GM19452 (cell line): ENCODE results near the gene LCOR.
"Not testable (repeated sequence)": the region's sequence is repeated elsewhere in the genome, so short reads cannot be mapped to it uniquely, and the experiment has no call there.

ENCODE experiments used
- ATAC-seq: cut with Tn5 transposase; IDR thresholded peaks from one replicate; pipeline ENCODE4 v1.9.1; 2021; ENCODE audit not compliant: unreplicated experiment

LCOR gene

GRCh38 chr10:96924861-96925260 lies 92.8 kb downstream of the LCOR start:
- no peak for ATAC-seq

DNA sequence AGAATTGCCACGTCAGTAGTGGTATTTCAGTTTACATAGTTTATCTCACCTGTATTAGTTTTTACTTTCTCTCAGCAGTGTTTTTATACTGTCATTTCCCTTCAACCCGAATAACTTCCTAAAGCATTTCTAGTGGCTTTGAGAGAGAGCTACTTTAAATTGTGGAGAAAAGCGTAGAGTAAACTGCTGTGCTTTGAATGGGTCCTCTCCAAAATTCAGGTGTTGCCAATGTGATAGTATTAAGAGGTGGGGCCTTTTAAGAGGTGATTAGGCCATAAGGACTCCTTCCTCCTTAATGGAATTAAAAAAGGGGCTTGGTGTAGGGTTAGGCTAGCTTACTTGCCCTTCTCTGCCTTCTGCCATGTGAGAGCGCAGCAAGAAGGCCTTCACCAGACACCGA lies 98.4 kb downstream of the LCOR start:
- no peak for ATAC-seq

- no peak for ATAC-seq
Measured at GRCh38 chr10:96935148-96935547, 103.0 kb downstream of the LCOR start.

DNA sequence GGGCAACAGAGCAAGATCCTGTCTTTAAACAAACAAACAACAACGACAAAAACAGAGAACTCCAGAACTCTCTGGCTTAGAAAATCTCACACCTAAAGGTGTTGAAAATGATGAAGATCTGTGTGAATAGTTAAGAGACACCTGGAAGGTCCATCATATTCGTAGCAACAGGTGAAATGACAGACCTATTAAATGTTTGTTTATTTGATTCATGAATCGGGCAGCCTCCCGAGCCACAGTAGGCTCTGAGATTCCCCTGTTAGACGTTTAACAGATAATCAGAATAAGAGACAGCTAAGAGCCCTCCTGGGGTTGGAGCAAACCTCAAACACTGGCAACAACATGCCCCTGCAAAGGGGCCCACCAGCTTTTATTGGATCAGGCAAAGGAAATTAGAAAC lies 103.7 kb downstream of the LCOR start:
- no peak for ATAC-seq

GRCh38 chr10:96943161-96943560 lies 111.1 kb downstream of the LCOR start:
- ATAC-seq: not testable (repeated sequence)

DNA sequence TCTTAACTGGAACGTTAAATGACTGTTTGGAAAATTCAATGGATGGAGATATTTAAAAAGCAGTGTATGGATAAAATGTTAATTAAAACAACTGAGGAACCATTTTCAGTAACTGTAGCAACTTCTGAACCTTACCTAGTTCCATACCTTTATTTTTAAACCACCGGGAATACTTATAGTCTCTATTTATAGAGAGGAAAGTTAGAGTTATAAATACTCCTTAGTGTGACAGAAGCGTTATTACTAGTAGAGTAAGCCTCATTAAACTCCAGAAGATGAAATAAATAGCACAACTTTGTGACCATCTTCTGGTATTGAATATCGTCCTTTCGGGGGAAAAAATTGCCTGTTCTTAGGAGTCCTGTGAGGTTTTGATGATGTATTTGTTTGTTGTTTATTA lies 114.9 kb downstream of the LCOR start:
- ATAC-seq: no peak

GRCh38 chr10:96949039-96949683 lies 117.1 kb downstream of the LCOR start:
- ATAC-seq: no peak

GRCh38 chr10:96951954-96952353 lies 119.9 kb downstream of the LCOR start:
- no peak for ATAC-seq

GRCh38 chr10:96955794-96956193 lies 123.7 kb downstream of the LCOR start:
- ATAC-seq: no peak

DNA sequence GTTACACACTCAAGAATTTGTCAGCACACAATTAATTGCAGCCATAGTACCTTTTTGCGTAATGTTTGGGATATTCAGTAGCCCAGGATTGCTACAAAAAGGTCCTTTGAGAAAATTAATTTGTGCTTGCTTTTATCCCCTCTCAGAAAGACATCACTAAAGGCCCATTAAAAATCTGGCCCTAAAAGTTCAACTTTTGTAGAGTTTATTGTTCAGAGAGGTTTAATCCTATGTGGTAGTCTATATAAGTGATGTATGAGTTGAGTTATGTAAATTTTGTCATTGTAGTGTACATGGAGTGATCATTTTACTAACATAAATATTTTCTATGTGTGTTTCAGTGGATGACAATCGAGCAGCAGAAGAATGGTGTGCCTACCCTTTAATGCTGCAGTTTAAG lies 126.0 kb downstream of the LCOR start:
- ATAC-seq: no peak

DNA sequence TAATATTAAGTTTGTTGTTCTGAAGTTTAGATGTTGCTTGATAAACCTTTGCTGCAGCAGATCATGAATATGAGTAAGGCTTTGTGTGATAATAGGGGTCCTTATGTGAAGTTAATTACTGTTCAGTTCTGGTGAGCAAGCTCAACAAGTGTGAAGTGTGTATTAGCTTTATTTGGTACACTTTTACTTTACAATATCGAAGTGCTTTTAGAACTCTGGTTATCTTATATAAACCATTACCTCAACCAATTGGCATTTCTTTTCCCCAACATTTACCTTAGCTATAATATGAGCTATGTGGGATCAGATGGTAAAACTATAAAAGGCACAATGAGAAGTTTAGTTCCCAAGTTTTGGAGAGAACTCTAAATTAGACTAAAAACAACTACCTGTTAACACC lies 127.6 kb downstream of the LCOR start:
- ATAC-seq: no peak

DNA sequence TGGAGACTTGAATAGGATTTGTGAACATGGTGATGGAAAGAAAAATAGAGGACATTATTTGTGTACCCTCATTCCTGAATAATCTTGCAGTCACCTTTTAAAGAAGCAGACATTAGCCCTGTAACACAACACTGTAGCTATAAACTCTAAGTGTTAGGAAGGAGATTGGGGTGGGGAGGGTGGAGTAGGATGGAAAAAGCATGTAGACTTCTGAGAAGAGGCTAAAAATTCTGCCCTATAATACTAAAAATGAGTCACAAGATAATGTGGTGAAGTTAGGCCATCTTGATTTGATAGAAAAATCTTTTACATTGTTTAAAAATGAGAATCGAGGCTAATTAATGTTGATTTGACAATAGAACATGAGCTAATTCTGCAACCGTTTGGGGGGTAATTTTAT lies 128.8 kb downstream of the LCOR start:
- ATAC-seq: no peak

GRCh38 chr10:96964131-96964530 lies 132.0 kb downstream of the LCOR start:
- ATAC-seq: no peak

DNA sequence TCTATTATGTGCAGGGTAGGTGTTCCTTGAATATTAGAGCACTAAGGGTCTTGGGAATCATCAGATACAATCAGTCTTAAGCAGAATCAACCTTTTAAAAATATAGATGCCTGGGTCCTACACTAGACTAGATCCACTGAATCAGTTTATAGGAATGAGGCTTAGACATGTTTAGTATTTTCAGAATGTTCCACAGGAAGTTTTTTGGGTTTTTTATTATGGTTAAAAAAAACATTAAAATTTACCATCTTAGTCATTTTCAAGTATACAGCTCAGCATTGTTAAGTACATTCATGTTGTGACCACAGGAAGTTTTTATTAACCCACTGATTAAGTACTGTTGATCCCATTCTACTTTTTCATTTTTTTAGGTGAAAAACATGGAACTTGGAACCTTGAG lies 135.7 kb downstream of the LCOR start:
- no peak for ATAC-seq

GRCh38 chr10:96968682-96969423 lies 136.8 kb downstream of the LCOR start:
- no peak for ATAC-seq

GRCh38 chr10:96971324-96971723 lies 139.2 kb downstream of the LCOR start:
- no peak for ATAC-seq

DNA sequence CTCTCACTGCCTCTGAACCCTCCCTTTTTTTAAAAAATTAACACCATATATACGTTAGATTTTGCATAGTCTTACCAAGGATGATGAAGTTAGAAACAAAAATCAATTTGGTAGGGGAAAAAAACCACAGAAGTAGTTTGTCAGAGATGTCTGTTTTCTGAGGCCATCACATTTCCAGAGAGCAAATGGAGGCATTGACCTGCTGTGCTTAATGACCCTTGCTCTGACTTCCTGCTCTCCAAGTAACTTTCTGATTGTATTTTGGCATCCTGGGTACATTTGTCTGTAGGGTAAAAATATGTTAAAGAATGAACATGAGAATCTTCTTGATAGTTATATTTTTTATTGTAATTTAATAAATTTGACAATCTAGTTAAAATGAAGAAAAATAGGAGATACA lies 140.2 kb downstream of the LCOR start:
- ATAC-seq: no peak

GRCh38 chr10:96973809-96974747 lies 142.0 kb downstream of the LCOR start:
- no peak for ATAC-seq

DNA sequence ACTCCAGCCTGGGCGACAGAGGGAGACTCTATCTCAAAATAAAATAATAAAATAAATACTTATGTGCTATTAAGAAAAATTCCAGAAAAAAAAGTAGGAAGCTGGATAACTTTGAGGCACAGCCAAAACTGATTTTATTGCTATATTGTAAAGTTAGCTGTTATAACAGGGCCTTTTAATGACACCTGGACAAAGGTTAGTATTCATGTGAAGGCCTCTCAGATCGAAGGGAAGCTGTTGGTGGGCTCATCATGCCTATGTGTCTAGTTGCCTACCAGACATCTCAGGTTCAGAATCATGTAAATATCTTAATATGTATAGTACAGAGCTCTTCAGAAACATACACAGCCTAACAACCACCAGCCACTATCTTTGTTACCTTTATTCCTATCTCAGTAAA lies 143.0 kb downstream of the LCOR start:
- no peak for ATAC-seq

GRCh38 chr10:96978621-96979154 lies 146.6 kb downstream of the LCOR start:
- peak; percentile 65 for ATAC-seq

DNA sequence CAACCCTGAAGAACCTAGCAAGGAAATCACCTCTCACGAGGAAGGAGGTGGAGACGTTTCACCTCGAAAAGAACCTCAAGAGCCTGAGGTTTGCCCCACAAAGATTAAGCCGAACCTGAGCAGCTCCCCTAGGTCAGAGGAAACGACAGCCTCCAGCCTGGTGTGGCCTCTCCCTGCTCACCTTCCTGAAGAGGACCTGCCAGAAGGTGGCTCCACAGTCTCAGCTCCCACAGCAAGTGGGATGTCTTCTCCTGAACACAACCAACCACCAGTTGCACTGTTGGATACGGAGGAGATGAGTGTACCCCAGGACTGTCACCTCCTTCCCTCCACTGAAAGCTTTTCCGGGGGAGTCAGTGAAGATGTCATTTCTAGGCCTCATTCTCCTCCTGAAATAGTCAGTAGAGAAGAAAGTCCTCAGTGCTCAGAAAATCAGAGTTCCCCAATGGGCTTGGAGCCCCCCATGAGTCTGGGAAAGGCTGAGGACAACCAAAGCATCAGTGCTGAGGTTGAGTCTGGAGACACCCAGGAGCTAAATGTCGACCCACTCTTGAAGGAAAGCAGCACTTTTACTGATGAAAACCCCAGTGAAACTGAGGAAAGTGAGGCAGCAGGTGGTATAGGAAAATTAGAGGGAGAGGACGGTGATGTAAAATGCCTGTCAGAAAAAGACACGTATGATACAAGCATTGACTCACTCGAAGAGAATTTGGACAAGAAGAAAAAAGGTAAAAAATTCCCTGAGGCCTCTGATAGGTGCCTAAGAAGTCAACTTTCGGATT lies 150.2 kb downstream of the LCOR start:
- no peak for ATAC-seq
